CD14-positive monocyte (primary cell): ENCODE results near the gene KCNQ1. TPM values are rescaled to one million over a fixed set of nuclear protein-coding genes. Genes with fewer than 3 reads are reported as not detected.

Experiments
- DNase-seq, 3 donors: peaks; one replicate each; pipeline ENCODE4 v3.0.0-alpha.2; 2011 to 2022
- H2AFZ ChIP-seq: 2 replicates; pipeline ENCODE4 v1.6.0; 2012; ENCODE audit warnings: mild to moderate bottlenecking, low read depth, low read length, inconsistent platforms; ENCODE audit not compliant: insufficient read depth, poor library complexity, severe bottlenecking
- H3K27ac ChIP-seq, 2 donors: 1 replicate in 1 of 2; 2 replicates in 1 of 2; pipeline ENCODE4 v1.5.1; 2012 to 2013; ENCODE audit warnings: low read length in 2 of 2, control low read depth in 1 of 2, inconsistent platforms in 1 of 2, low read depth in 1 of 2, mild to moderate bottlenecking in 1 of 2
- H3K27me3 ChIP-seq, 2 donors: one replicate each; pipeline versions ENCODE4 v1.6.0 to v1.6.1; 2011 to 2013; ENCODE audit warnings: low read length in 2 of 2; ENCODE audit not compliant: control insufficient read depth in 2 of 2, insufficient read depth in 2 of 2
- H3K36me3 ChIP-seq, 2 donors: replicated peaks in 1 of 2; 1 replicate in 1 of 2; 2 replicates in 1 of 2; pipeline versions ENCODE4 v1.5.1 to v1.6.1; 2012 to 2013; ENCODE audit warnings: low read length in 2 of 2, control low read depth in 1 of 2, inconsistent platforms in 1 of 2, mild to moderate bottlenecking in 1 of 2; ENCODE audit not compliant: insufficient read depth in 2 of 2, control insufficient read depth in 1 of 2
- H3K4me1 ChIP-seq, 2 donors: 1 replicate in 1 of 2; 2 replicates in 1 of 2; pipeline versions ENCODE4 v1.5.1 to v1.6.1; 2012 to 2013; ENCODE audit warnings: low read length in 2 of 2, control low read depth in 1 of 2, inconsistent platforms in 1 of 2, mild to moderate bottlenecking in 1 of 2, moderate library complexity in 1 of 2; ENCODE audit not compliant: insufficient read depth in 2 of 2, control insufficient read depth in 1 of 2
- H3K4me2 ChIP-seq: replicated peaks from 2 replicates; pipeline ENCODE3; 2012; ENCODE audit warnings: low read length, moderate library complexity, mild to moderate bottlenecking; ENCODE audit not compliant: poor library complexity, severe bottlenecking; ENCODE audit errors: extremely low read depth
- H3K4me3 ChIP-seq, 3 experiments: fragments of 200-600 bp in 1 of 3; sonication (generic) in 1 of 3; replicated peaks in 1 of 3; 1 replicate in 2 of 3; 2 replicates in 1 of 3; pipeline ENCODE4 v1.5.1; 2011 to 2013; ENCODE audit warnings: low read length in 3 of 3, mild to moderate bottlenecking in 3 of 3, control low read depth in 2 of 3, low read depth in 2 of 3, inconsistent platforms in 1 of 3, moderate library complexity in 1 of 3
- H3K79me2 ChIP-seq: 2 replicates; pipeline ENCODE4 v1.6.0; 2012; ENCODE audit warnings: mild to moderate bottlenecking, control low read depth, inconsistent platforms, low read length, moderate library complexity; ENCODE audit not compliant: insufficient read depth
- H3K9ac ChIP-seq: 2 replicates; pipeline ENCODE4 v1.6.0; 2017; ENCODE audit warnings: low read length, mild to moderate bottlenecking; ENCODE audit not compliant: insufficient read depth, poor library complexity, severe bottlenecking
- H3K9me3 ChIP-seq, 2 donors: replicated peaks in 1 of 2; 1 replicate in 1 of 2; 2 replicates in 1 of 2; pipeline versions ENCODE4 v1.5.1 to v1.6.1; 2012 to 2013; ENCODE audit warnings: low read length in 2 of 2, control low read depth in 1 of 2; ENCODE audit not compliant: control insufficient read depth in 1 of 2, insufficient read depth in 1 of 2
- H4K20me1 ChIP-seq: 2 replicates; pipeline ENCODE4 v1.6.0; 2012; ENCODE audit warnings: mild to moderate bottlenecking, low read length, control low read depth, moderate library complexity; ENCODE audit not compliant: insufficient read depth
- H3K27ac Mint-ChIP-seq, 7 donors: one replicate each; pipeline ENCODE4 v1.8.0; 2020; ENCODE audit warnings: mild to moderate bottlenecking in 7 of 7, mixed read lengths in 7 of 7, moderate library complexity in 6 of 7, inconsistent platforms in 2 of 7
- H3K27me3 Mint-ChIP-seq, 3 donors: one replicate each; pipeline ENCODE4 v1.8.0; 2021 to 2022; ENCODE audit warnings: low read depth in 3 of 3, mild to moderate bottlenecking in 3 of 3, mixed read lengths in 3 of 3, moderate library complexity in 3 of 3, inconsistent platforms in 1 of 3
- H3K36me3 Mint-ChIP-seq, 2 donors: one replicate each; pipeline ENCODE4 v1.8.0; 2020; ENCODE audit warnings: mixed read lengths in 2 of 2, inconsistent platforms in 1 of 2, mild to moderate bottlenecking in 1 of 2
- H3K4me1 Mint-ChIP-seq: one replicate; pipeline ENCODE4 v1.8.0; 2020; ENCODE audit warnings: mild to moderate bottlenecking, mixed read lengths
- H3K4me3 Mint-ChIP-seq, 2 donors: one replicate each; pipeline ENCODE4 v1.8.0; 2020; ENCODE audit warnings: mild to moderate bottlenecking in 2 of 2, mixed read lengths in 2 of 2, moderate library complexity in 1 of 2
- H3K9me3 Mint-ChIP-seq, 7 donors: one replicate each; pipeline ENCODE4 v1.8.0; 2020 to 2022; ENCODE audit warnings: mixed read lengths in 7 of 7, mild to moderate bottlenecking in 6 of 7, moderate library complexity in 6 of 7, inconsistent platforms in 2 of 7
- WGBS: methylation state at CpG from one replicate; pipeline ENCODE4 v1.1.5; 2013; ENCODE audit warnings: missing lambda C conversion rate; ENCODE audit not compliant: insufficient coverage; 5-methylcytosine and 5-hydroxymethylcytosine counted together
- intact Hi-C, 2 donors: fragments of 100-400 bp; cut with micrococcal nuclease; formaldehyde crosslinking; loops; one replicate each; pipeline versions ENCODE4 v1.15.0 to v1.15.1; 2023
- polyA plus RNA-seq, 3 donors: library from polyadenylated mRNA; depleted of rRNA in 1 of 3; unstranded in 2 of 3; stranded (reverse) in 1 of 3; fragments of 300-500 nt in 2 of 3; fragments of >200 nt in 1 of 3; fragmentation: Illumina TruSeq in 2 of 3; gene quantifications; 1 replicate in 2 of 3; 2 replicates in 1 of 3; pipeline ENCODE4 v1.2.3, GENCODE V29; 2012 to 2021
- TF ChIP-seq, protein P1 (sequence below): fragments of 200-600 bp; IDR thresholded peaks from one replicate; pipeline ENCODE4 v1.8.0; 2022; ENCODE audit warnings: antibody characterized with exemption, mild to moderate bottlenecking

Gene KCNQ1
- polyA plus RNA-seq, 3 donors: 14.9 to 31.8 (median 21.6) TPM

DNA sequence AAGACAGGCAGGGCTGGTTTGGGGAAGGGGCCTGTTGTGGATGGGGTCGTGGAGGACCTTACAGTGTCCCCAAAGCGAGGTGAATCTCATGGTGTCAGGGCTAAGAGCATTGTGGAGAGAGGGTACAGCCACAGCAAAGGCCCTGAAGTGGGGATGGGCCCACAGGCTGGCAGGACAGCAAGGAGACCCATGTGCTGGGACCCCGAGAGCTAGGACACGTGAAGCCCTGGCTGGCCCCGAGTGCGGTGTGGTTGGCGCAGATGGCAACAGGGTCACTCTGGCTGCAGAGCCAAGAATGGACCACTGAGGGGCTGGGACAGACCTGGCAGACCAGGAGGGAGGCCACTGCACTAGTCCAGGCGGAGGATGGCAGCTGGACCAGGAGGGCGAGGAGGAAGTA lies 285.0 kb downstream of the KCNQ1 start:
- peaks cover 3 to 6% (median 3%) of the 10 kb centered on the region in 3 donors for H3K27me3 Mint-ChIP-seq
- peaks cover 0 to 6% of the 10 kb centered on the region in 2 donors for H3K36me3 Mint-ChIP-seq
- no peaks in the 10 kb centered on the region for H3K79me2 ChIP-seq
- no peaks in the 10 kb centered on the region for H3K27me3 ChIP-seq
- TF ChIP-seq, protein P1, sequence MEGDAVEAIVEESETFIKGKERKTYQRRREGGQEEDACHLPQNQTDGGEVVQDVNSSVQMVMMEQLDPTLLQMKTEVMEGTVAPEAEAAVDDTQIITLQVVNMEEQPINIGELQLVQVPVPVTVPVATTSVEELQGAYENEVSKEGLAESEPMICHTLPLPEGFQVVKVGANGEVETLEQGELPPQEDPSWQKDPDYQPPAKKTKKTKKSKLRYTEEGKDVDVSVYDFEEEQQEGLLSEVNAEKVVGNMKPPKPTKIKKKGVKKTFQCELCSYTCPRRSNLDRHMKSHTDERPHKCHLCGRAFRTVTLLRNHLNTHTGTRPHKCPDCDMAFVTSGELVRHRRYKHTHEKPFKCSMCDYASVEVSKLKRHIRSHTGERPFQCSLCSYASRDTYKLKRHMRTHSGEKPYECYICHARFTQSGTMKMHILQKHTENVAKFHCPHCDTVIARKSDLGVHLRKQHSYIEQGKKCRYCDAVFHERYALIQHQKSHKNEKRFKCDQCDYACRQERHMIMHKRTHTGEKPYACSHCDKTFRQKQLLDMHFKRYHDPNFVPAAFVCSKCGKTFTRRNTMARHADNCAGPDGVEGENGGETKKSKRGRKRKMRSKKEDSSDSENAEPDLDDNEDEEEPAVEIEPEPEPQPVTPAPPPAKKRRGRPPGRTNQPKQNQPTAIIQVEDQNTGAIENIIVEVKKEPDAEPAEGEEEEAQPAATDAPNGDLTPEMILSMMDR: no peak
- no peaks in the 10 kb centered on the region for H3K4me1 ChIP-seq
- H3K27ac Mint-ChIP-seq: peak overlapping the region in 1 of 7 donors; percentile 37
- DNase-seq: no peak
- no peak overlapping the region for H2AFZ ChIP-seq
- H3K9ac ChIP-seq: no peak overlapping the region
- H3K4me3 ChIP-seq: no peak overlapping the region
- no peaks in the 10 kb centered on the region for H3K4me1 Mint-ChIP-seq
- no peaks in the 10 kb centered on the region for H3K9me3 ChIP-seq
- H3K27ac ChIP-seq: no peak overlapping the region
- H4K20me1 ChIP-seq: peaks cover 86% of the 10 kb centered on the region
- no peak overlapping the region for H3K4me2 ChIP-seq
- H3K9me3 Mint-ChIP-seq: peaks cover 0 to 1% (median 0%) of the 10 kb centered on the region in 7 donors
- no peaks in the 10 kb centered on the region for H3K36me3 ChIP-seq
- intact Hi-C loops: no loop called here
- no peak overlapping the region for H3K4me3 Mint-ChIP-seq
- WGBS: 94% methylated on average over 9 of the region's 9 CpGs

GRCh38 chr11:2730272-2731129 lies 285.7 kb downstream of the KCNQ1 start:
- Mint-ChIP-seq H3K27me3 (peaks cover 3 to 6% (median 3%) of the 10 kb centered on the region in 3 donors), H3K36me3 (peaks cover 0 to 6% of the 10 kb centered on the region in 2 donors), H3K4me3 (no peak overlapping the region), H3K4me1 (no peaks in the 10 kb centered on the region), H3K27ac (no peak overlapping the region), H3K9me3 (peaks cover 0 to 1% (median 0%) of the 10 kb centered on the region in 7 donors)
- H3K9ac ChIP-seq: no peak overlapping the region
- peaks cover 86% of the 10 kb centered on the region for H4K20me1 ChIP-seq
- H3K4me2 ChIP-seq: no peak overlapping the region
- no peaks in the 10 kb centered on the region for H3K4me1 ChIP-seq
- DNase-seq: no peak
- TF ChIP-seq, protein P1: no peak
- 98% methylated on average over 11 of the region's 16 CpGs for WGBS
- no peaks in the 10 kb centered on the region for H3K9me3 ChIP-seq
- H3K27ac ChIP-seq: no peak overlapping the region
- no peaks in the 10 kb centered on the region for H3K27me3 ChIP-seq
- no peaks in the 10 kb centered on the region for H3K36me3 ChIP-seq
- H3K79me2 ChIP-seq: no peaks in the 10 kb centered on the region
- intact Hi-C loops: no loop called here
- H2AFZ ChIP-seq: no peak overlapping the region
- no peak overlapping the region for H3K4me3 ChIP-seq
